ENCODE results near the gene NDUFA12.

NDUFA12 gene

DNA sequence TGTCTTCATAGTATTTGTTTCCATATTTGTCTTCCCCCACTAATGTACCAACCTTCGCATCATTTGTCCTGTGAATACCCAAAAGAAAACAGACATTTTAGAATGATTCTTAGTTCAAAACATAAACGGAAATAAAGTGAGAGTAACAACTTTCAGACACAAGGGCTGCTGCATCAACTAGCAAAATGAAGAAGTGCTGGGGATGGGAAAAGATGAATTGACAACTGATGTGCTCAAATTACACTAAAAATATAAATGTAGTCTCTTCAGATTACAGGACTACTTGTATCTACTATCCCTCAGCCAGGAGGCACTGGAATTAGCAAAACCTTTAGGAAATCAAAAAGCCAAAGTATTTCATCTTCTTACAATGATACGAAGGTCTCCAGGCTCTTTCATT, 743 bp downstream of the NDUFA12 start:
- Histone ChIP-seq H3K9me3 (ENCODE audit: control insufficient read depth, insufficient read depth, low read depth, low read length) (no peaks in the 10 kb centered on the region), H3K4me1 (ENCODE audit: control insufficient read depth, insufficient read depth, low read length) (no peaks in the 10 kb centered on the region; the same call in 1 of the 2 replicates), H3K27ac (ENCODE audit: extremely low read depth, low read depth, low read length) (0 out of 2 replicates have a peak overlapping the region, but pooled peaks have one; percentile 69), H3K4me3 (ENCODE audit: low read depth, low read length) (peak overlapping the region; percentile 98), H3K36me3 (ENCODE audit: control insufficient read depth in 2 of 2, insufficient read depth in 1 of 2, low read length in 2 of 2) (peaks cover 13 to 27% of the 10 kb centered on the region in 2 experiments; a peak in 2 of 3 replicates)
- POLR2A ChIA-PET: interaction anchor here (1.2 to 1.4 kb wide), 6 partner anchors 9 to 471 kb away, joined by 3 to 10 read pairs (median 8); partner anchors contain the start of genes METAP2 and NR2C1
- CTCF ChIA-PET: interaction anchor here (1.4 kb wide), 1 partner anchor 9 kb away, joined by 5 read pairs; no protein-coding TSS in a partner anchor
- TF ChIP-seq ZNF335 (tag by site-specific recombination; conservative IDR thresholded peaks at IDR 0.05) (no peak), ZNF366 (tag by site-specific recombination; conservative IDR thresholded peaks at IDR 0.05) (0 out of 2 replicates have a peak, but pooled peaks have one; percentile 4)

DNA sequence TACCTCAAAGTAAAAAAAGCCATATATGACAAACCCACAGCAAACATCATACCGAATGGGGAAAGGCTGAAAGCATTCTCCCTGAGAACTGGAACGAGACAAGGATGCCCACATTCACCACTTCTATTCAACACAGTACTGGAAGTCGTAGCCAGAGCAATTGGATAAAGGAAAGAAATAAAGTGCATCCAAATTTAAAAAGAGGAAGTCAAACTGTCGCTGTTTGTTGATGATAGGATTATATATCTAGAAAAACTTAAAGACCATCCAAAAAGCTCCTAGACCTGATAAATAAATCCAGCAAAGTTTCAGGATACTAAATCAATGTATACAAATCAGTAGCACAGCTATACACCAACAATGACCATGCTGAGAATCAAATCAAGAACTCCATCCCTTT, 5.2 kb downstream of the NDUFA12 start:
- no peak overlapping the region for H3K4me3 ChIP-seq (ENCODE audit: low read depth, low read length)
- H3K9me3 ChIP-seq (ENCODE audit: control insufficient read depth, insufficient read depth, low read depth, low read length): no peaks in the 10 kb centered on the region
- CTCF ChIA-PET: no interaction called here
- no peaks in the 10 kb centered on the region; the same call in 1 of the 2 replicates for H3K4me1 ChIP-seq (ENCODE audit: control insufficient read depth, insufficient read depth, low read length)
- POLR2A ChIA-PET: no interaction called here
- H3K36me3 ChIP-seq (ENCODE audit: control insufficient read depth in 2 of 2, insufficient read depth in 1 of 2, low read length in 2 of 2): peaks cover 23 to 35% of the 10 kb centered on the region in 2 experiments; a peak in 2 of 3 replicates
- no peak for TF ChIP-seq ZBTB7A (tag by site-specific recombination; IDR thresholded peaks at IDR 0.05; ENCODE audit: low read depth)
- TF ChIP-seq ZNF501 (tag by site-specific recombination; IDR thresholded peaks at IDR 0.05): no peak
- no peak for TF ChIP-seq SALL2 (tag by site-specific recombination; IDR thresholded peaks at IDR 0.05; ENCODE audit: borderline replicate concordance)
- no peak for TF ChIP-seq ZNF366 (tag by site-specific recombination; conservative IDR thresholded peaks at IDR 0.05)
- TF ChIP-seq, protein P1, sequence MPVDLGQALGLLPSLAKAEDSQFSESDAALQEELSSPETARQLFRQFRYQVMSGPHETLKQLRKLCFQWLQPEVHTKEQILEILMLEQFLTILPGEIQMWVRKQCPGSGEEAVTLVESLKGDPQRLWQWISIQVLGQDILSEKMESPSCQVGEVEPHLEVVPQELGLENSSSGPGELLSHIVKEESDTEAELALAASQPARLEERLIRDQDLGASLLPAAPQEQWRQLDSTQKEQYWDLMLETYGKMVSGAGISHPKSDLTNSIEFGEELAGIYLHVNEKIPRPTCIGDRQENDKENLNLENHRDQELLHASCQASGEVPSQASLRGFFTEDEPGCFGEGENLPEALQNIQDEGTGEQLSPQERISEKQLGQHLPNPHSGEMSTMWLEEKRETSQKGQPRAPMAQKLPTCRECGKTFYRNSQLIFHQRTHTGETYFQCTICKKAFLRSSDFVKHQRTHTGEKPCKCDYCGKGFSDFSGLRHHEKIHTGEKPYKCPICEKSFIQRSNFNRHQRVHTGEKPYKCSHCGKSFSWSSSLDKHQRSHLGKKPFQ (tag by site-specific recombination; IDR thresholded peaks at IDR 0.05): no peak
- TF ChIP-seq, protein P2, sequence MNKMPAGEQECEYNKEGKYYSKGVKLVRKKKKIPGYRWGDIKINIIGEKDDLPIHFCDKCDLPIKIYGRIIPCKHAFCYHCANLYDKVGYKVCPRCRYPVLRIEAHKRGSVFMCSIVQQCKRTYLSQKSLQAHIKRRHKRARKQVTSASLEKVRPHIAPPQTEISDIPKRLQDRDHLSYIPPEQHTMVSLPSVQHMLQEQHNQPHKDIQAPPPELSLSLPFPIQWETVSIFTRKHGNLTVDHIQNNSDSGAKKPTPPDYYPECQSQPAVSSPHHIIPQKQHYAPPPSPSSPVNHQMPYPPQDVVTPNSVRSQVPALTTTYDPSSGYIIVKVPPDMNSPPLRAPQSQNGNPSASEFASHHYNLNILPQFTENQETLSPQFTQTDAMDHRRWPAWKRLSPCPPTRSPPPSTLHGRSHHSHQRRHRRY (tag by site-specific recombination; IDR thresholded peaks at IDR 0.05): no peak
- TF ChIP-seq ZNF561 (tag by site-specific recombination; IDR thresholded peaks at IDR 0.05; ENCODE audit: borderline replicate concordance): no peak
- no peak overlapping the region for H3K27ac ChIP-seq (ENCODE audit: extremely low read depth, low read depth, low read length)

DNA sequence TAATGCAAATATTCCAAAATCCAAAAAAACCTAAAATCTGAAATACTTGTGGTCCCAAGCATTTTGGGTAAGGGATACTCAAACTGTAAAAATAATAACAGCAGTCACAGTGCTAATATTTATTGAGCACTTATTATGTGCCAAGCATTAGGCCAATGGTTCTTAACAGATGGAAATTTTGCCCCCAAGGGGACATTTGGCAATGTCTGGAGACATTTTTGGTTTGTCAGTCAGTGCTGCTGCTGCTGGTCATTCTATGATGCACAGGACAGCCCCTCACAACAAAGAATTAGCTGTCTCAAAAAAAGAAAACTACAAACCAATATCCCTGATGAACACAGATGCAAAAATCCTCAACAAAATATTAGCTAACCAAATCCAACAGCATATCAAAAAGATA, 5.8 kb downstream of the NDUFA12 start:
- H3K4me3 ChIP-seq (ENCODE audit: low read depth, low read length): no peak overlapping the region
- ChIA-PET CTCF (no interaction called here), POLR2A (no interaction called here)
- no peak for TF ChIP-seq OVOL3 (tag by site-specific recombination; IDR thresholded peaks at IDR 0.05)
- 0 out of 2 replicates have a peak, but pooled peaks have one; percentile 24 for TF ChIP-seq ZNF664 (tag by site-specific recombination; IDR thresholded peaks at IDR 0.05)
- no peak overlapping the region for H3K27ac ChIP-seq (ENCODE audit: extremely low read depth, low read depth, low read length)
- peaks cover 27 to 35% of the 10 kb centered on the region in 2 experiments; a peak in 2 of 3 replicates for H3K36me3 ChIP-seq (ENCODE audit: control insufficient read depth in 2 of 2, insufficient read depth in 1 of 2, low read length in 2 of 2)
- H3K4me1 ChIP-seq (ENCODE audit: control insufficient read depth, insufficient read depth, low read length): no peaks in the 10 kb centered on the region; the same call in 1 of the 2 replicates
- H3K9me3 ChIP-seq (ENCODE audit: control insufficient read depth, insufficient read depth, low read depth, low read length): no peaks in the 10 kb centered on the region

DNA sequence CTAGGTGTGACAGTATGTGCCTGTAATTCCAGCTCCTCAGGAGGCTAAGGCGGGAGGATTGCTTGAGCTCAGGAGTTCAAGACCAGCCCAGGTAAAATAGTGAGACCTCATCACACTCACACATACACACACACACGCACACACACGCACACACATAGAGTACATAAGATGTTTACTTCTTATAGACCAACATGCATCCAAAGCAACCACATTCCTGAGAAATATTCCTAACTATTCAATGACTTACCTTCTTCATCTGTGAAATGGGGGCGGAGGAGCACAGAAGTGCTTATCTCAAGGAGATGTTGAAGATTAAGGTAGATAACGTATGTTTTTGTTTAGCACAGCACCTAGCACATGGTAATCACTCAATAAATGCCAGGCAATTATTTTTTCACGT, 6.4 kb downstream of the NDUFA12 start:
- no peaks in the 10 kb centered on the region for H3K4me1 ChIP-seq (ENCODE audit: control insufficient read depth, insufficient read depth, low read length)
- ChIA-PET POLR2A (no interaction called here), CTCF (no interaction called here)
- no peak overlapping the region for H3K4me3 ChIP-seq (ENCODE audit: low read depth, low read length)
- H3K9me3 ChIP-seq (ENCODE audit: control insufficient read depth, insufficient read depth, low read depth, low read length): no peaks in the 10 kb centered on the region
- TF ChIP-seq SP3 (tag by site-specific recombination; IDR thresholded peaks at IDR 0.05): no peak
- TF ChIP-seq ZNF658 (tag by site-specific recombination; IDR thresholded peaks at IDR 0.05): no peak
- TF ChIP-seq ZNF423 (tag by site-specific recombination; IDR thresholded peaks at IDR 0.05): no peak
- no peak for TF ChIP-seq ZNF211 (tag by site-specific recombination; IDR thresholded peaks at IDR 0.05; ENCODE audit: low read depth)
- TF ChIP-seq, protein P3, sequence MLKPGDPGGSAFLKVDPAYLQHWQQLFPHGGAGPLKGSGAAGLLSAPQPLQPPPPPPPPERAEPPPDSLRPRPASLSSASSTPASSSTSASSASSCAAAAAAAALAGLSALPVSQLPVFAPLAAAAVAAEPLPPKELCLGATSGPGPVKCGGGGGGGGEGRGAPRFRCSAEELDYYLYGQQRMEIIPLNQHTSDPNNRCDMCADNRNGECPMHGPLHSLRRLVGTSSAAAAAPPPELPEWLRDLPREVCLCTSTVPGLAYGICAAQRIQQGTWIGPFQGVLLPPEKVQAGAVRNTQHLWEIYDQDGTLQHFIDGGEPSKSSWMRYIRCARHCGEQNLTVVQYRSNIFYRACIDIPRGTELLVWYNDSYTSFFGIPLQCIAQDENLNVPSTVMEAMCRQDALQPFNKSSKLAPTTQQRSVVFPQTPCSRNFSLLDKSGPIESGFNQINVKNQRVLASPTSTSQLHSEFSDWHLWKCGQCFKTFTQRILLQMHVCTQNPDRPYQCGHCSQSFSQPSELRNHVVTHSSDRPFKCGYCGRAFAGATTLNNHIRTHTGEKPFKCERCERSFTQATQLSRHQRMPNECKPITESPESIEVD (tag by site-specific recombination; IDR thresholded peaks at IDR 0.05): no peak
- TF ChIP-seq KLF1 (tag by site-specific recombination; IDR thresholded peaks at IDR 0.05): no peak
- TF ChIP-seq ZNF19 (tag by site-specific recombination; IDR thresholded peaks at IDR 0.05; ENCODE audit: low read depth): no peak
- TF ChIP-seq GFI1B (tag by site-specific recombination; IDR thresholded peaks at IDR 0.05): no peak
- TF ChIP-seq ZXDB (tag by site-specific recombination; IDR thresholded peaks at IDR 0.05): no peak
- TF ChIP-seq ZNF610 (tag by site-specific recombination; IDR thresholded peaks at IDR 0.05; ENCODE audit: borderline replicate concordance): no peak
- no peak for TF ChIP-seq ZNF10 (tag by site-specific recombination; IDR thresholded peaks at IDR 0.05)
- TF ChIP-seq, protein P4, sequence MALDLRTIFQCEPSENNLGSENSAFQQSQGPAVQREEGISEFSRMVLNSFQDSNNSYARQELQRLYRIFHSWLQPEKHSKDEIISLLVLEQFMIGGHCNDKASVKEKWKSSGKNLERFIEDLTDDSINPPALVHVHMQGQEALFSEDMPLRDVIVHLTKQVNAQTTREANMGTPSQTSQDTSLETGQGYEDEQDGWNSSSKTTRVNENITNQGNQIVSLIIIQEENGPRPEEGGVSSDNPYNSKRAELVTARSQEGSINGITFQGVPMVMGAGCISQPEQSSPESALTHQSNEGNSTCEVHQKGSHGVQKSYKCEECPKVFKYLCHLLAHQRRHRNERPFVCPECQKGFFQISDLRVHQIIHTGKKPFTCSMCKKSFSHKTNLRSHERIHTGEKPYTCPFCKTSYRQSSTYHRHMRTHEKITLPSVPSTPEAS (tag by site-specific recombination; IDR thresholded peaks at IDR 0.05): no peak
- no peak overlapping the region for H3K27ac ChIP-seq (ENCODE audit: extremely low read depth, low read depth, low read length)
- peaks cover 27 to 41% of the 10 kb centered on the region in 2 experiments; a peak in 2 of 3 replicates for H3K36me3 ChIP-seq (ENCODE audit: control insufficient read depth in 2 of 2, insufficient read depth in 1 of 2, low read length in 2 of 2)
